ENCODE measurements around the gene TOP1. TPM values are rescaled to one million over a fixed set of nuclear protein-coding genes. Genes with fewer than 3 reads are reported as not detected.

Gene TOP1
- polyA plus RNA-seq, 1 of the 3 experiments (the other 2 are of a cell fraction) = 11.9 TPM

DNA sequence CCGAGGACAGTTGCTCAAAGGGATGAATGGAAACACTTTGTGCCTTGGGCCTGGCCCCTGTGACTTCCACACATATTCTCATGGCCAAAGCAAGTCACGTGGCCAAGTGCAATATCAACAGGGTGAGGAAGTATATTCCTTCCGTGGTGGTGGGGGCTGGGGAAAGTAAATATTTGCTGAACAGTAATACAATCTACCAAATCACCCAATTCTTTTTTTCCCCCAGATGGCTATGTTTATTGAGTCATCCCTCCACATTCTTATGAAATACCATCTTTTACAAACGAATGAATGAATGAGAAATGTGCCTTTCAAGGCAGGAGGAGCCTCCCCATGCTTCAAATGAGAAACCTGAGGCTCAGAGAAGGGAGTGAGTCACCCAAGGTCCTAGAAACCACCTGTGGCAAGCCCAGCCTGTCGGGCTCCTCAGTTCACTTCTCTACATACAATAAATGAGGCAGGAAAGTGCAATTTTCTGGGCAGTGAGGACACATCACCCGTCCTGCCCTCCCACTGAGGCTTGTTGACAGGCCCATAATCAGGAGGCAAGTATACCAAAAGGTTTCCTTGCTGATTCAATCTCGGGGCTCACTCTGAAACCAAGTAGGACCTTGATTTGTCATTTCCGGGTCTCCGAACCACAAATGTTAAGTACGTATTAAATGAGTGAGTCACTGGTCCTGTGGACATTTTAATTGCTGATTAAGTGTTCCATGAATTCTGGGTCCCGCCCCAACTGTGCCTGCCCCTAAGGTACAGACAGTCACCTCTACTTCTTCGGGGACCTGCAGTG is 25.3 kb upstream of the TOP1 start:
- 7% methylated on average over 11 of the region's 12 CpGs for WGBS (ENCODE audit: low lambda C conversion rate)
- H3F3A ChIP-seq (replicated peaks; ENCODE audit: insufficient read depth) = peaks cover 33% of the 10 kb centered on the region
- H3K27ac ChIP-seq (ENCODE audit: low read depth in 2 of 2, low read length in 1 of 2) = peak overlapping the region; percentile 62 to 99; a peak in 3 of 4 replicates
- no peaks in the 10 kb centered on the region for H3K9me2 ChIP-seq
- no peaks in the 10 kb centered on the region for H3K9me3 ChIP-seq
- no peaks in the 10 kb centered on the region for H3K36me3 ChIP-seq (replicated peaks in 1 of 2; ENCODE audit: control insufficient read depth in 1 of 2, insufficient read depth in 2 of 2, low read length in 1 of 2)
- peak overlapping the region; percentile 49 for H2AFZ ChIP-seq (ENCODE audit: low read depth)
- no peaks in the 10 kb centered on the region for H4K20me1 ChIP-seq (ENCODE audit: insufficient read depth)
- peak overlapping the region; percentile 14 to 26; a peak in 3 of 4 replicates for H3K4me3 ChIP-seq (ENCODE audit: low read depth in 2 of 2, low read length in 1 of 2)
- H3K4me1 ChIP-seq (ENCODE audit: control insufficient read depth in 1 of 2, insufficient read depth in 2 of 2, low read depth in 1 of 2, low read length in 1 of 2) = peaks cover 5 to 47% of the 10 kb centered on the region in 2 experiments; a peak in 3 of 4 replicates
- peak overlapping the region; percentile 74 for H3K9ac ChIP-seq
- POLR2A ChIA-PET = no interaction called here
- no peak for DNase-seq
- 0 out of 2 replicates have a peak, but pooled peaks cover 6% of the 10 kb centered on the region for H3K79me2 ChIP-seq (ENCODE audit: insufficient read depth)
- CTCF ChIA-PET = interaction anchor here (0.6 to 1.5 kb wide), 2 partner anchors 13 to 35 kb away, joined by 3 to 5 read pairs; no protein-coding TSS in a partner anchor
- peak overlapping the region; percentile 71 for H3K4me2 ChIP-seq
- H3K27me3 ChIP-seq (ENCODE audit: insufficient read depth) = no peaks in the 10 kb centered on the region
- TF ChIP-seq USF2 (IDR thresholded peaks at IDR 0.05; ENCODE audit: borderline replicate concordance, low read depth, low read length) (no peak), MXI1 (IDR thresholded peaks at IDR 0.05; ENCODE audit: low read depth, low read length) (no peak), EP300 (IDR thresholded peaks at IDR 0.05; ENCODE audit: borderline replicate concordance in 1 of 2, low read depth in 1 of 2, low read length in 1 of 2) (no peak; a peak in 1 of 4 replicates), ZBTB33 (IDR thresholded peaks at IDR 0.05; ENCODE audit: borderline replicate concordance, low read depth) (no peak; the same call in 1 of the 2 replicates), GATA2 (CRISPR knock-in tag; IDR thresholded peaks at IDR 0.05) (no peak), RFX5 (IDR thresholded peaks at IDR 0.05; ENCODE audit: low read length) (no peak), MEF2A (IDR thresholded peaks at IDR 0.05; ENCODE audit: borderline replicate concordance, low read depth) (no peak), ELF1 (IDR thresholded peaks at IDR 0.05) (peak; percentile 28; the same call in 1 of the 2 replicates), NFIC (IDR thresholded peaks at IDR 0.05; ENCODE audit: borderline replicate concordance) (peak; percentile 57), JUND (IDR thresholded peaks at IDR 0.05) (peak; percentile 87), NRF1 (IDR thresholded peaks at IDR 0.05; ENCODE audit: low read depth, low read length) (no peak), TAF1 (IDR thresholded peaks at IDR 0.05; ENCODE audit: borderline replicate concordance, low read depth, low read length) (no peak), POLR2AphosphoS5 (IDR thresholded peaks at IDR 0.05; ENCODE audit: low read depth, low read length) (peak; percentile 39), FOSL2 (IDR thresholded peaks at IDR 0.05; ENCODE audit: borderline replicate concordance, low read depth) (peak; percentile 84), MAX (IDR thresholded peaks at IDR 0.05; ENCODE audit: low read depth) (peak; percentile 87), TCF12 (IDR thresholded peaks at IDR 0.05) (peak; percentile 68), CHD2 (IDR thresholded peaks at IDR 0.05; ENCODE audit: low read length, partially characterized antibody) (no peak), SIN3A (IDR thresholded peaks at IDR 0.05; ENCODE audit: borderline replicate concordance, low read depth, low read length) (no peak; the same call in 1 of the 2 replicates), GABPA (IDR thresholded peaks at IDR 0.05; ENCODE audit: low read depth) (0 out of 2 replicates have a peak, but pooled peaks have one; percentile 16), EZH2phosphoT487 (IDR thresholded peaks at IDR 0.05; ENCODE audit: borderline replicate concordance, low read depth) (no peak), FOXJ3 (CRISPR knock-in tag; IDR thresholded peaks at IDR 0.05) (no peak), TEAD4 (IDR thresholded peaks at IDR 0.05; ENCODE audit: borderline replicate concordance, insufficient read depth) (peak; percentile 70), SMC3 (IDR thresholded peaks at IDR 0.05; ENCODE audit: low read depth, low read length) (no peak), FOXM1 (IDR thresholded peaks at IDR 0.05; ENCODE audit: low read depth) (0 out of 2 replicates have a peak, but pooled peaks have one; percentile 7), RAD21 (IDR thresholded peaks at IDR 0.05; ENCODE audit: low read length) (no peak), YY1 (IDR thresholded peaks at IDR 0.05; ENCODE audit: low read depth) (no peak; the same call in 1 of the 2 replicates), RCOR1 (IDR thresholded peaks at IDR 0.05; ENCODE audit: low read length) (no peak), USF1 (IDR thresholded peaks at IDR 0.05; ENCODE audit: borderline replicate concordance, low read depth) (peak; percentile 91), RXRA (IDR thresholded peaks at IDR 0.05; ENCODE audit: borderline replicate concordance, low read depth) (peak; percentile 67; the same call in 1 of the 2 replicates)
- TF ChIP-seq, protein P1, sequence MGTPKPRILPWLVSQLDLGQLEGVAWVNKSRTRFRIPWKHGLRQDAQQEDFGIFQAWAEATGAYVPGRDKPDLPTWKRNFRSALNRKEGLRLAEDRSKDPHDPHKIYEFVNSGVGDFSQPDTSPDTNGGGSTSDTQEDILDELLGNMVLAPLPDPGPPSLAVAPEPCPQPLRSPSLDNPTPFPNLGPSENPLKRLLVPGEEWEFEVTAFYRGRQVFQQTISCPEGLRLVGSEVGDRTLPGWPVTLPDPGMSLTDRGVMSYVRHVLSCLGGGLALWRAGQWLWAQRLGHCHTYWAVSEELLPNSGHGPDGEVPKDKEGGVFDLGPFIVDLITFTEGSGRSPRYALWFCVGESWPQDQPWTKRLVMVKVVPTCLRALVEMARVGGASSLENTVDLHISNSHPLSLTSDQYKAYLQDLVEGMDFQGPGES (IDR thresholded peaks at IDR 0.05; ENCODE audit: low read depth, low read length) = no peak
